Thoracic aorta (tissue), 2 donors: ENCODE results near the gene SLC45A2. TPM values are rescaled to one million over a fixed set of nuclear protein-coding genes. Genes with fewer than 3 reads are reported as not detected.
A peak's percentile ranks its signal among the peaks of the same experiment; 100 is the strongest.
"Not testable (repeated sequence)": the region's sequence is repeated elsewhere in the genome, so short reads cannot be mapped to it uniquely, and the experiment has no call there.

Experiments used
- ATAC-seq: fragments of 150-250 bp; one replicate; pipeline ENCODE4 v1.8.0; 2017; ENCODE audit warnings: low read depth; ENCODE audit not compliant: insufficient number of reproducible peaks, low FRiP score
- DNase-seq: peaks from one replicate; pipeline ENCODE4 v3.0.0-alpha.2; 2020; ENCODE audit warnings: low spot score
- H3K27ac ChIP-seq, 2 donors: fragments of 200-600 bp; sonication (generic); 1 replicate in 1 of 2; 2 replicates in 1 of 2; pipeline ENCODE4 v1.5.1; 2016; ENCODE audit warnings: mild to moderate bottlenecking in 2 of 2, moderate library complexity in 2 of 2
- H3K27me3 ChIP-seq: fragments of 200-600 bp; sonication (generic); replicated peaks from 2 replicates; pipeline ENCODE4 v1.6.0; 2016; ENCODE audit warnings: mild to moderate bottlenecking; ENCODE audit not compliant: insufficient read depth
- H3K36me3 ChIP-seq: fragments of 200-600 bp; sonication (generic); one replicate; pipeline ENCODE4 v1.5.1; 2016
- H3K4me1 ChIP-seq, 2 donors: fragments of 200-600 bp; sonication (generic); 1 replicate in 1 of 2; 2 replicates in 1 of 2; pipeline versions ENCODE4 v1.5.1 to v1.6.0; 2016; ENCODE audit warnings: low read depth in 2 of 2, mild to moderate bottlenecking in 1 of 2; ENCODE audit not compliant: control insufficient read depth in 1 of 2
- H3K4me3 ChIP-seq: fragments of 200-600 bp; sonication (generic); 2 replicates; pipeline ENCODE4 v1.5.1; 2016; ENCODE audit warnings: mild to moderate bottlenecking
- H3K9me3 ChIP-seq: fragments of 200-600 bp; sonication (generic); 2 replicates; pipeline ENCODE4 v1.5.1; 2016
- CTCF ChIP-seq: fragments of 200-600 bp; sonication (generic); IDR thresholded peaks from one replicate; pipeline ENCODE4 v1.5.1; 2019; ENCODE audit warnings: antibody characterized with exemption
- total RNA-seq, 2 donors: library from RNA; depleted of rRNA; stranded (reverse); fragments of >200 nt; gene quantifications; one replicate each; pipeline versions ENCODE4 v1.1.0 to v1.2.3, GENCODE V29; 2016

The SLC45A2 gene
- total RNA-seq, 2 donors from 2014 or later = not detected

- no peaks in the 10 kb centered on the region for H3K27me3 ChIP-seq
- H3K9me3 ChIP-seq = no peaks in the 10 kb centered on the region
- TF ChIP-seq CTCF = no peak
- peaks cover 0 to 14% of the 10 kb centered on the region in 2 donors for H3K4me1 ChIP-seq
- no peak for ATAC-seq
- H3K36me3 ChIP-seq = no peaks in the 10 kb centered on the region
- no peak overlapping the region for H3K4me3 ChIP-seq
- no peak overlapping the region for H3K27ac ChIP-seq
- DNase-seq = no peak
Measured at GRCh38 chr5:34013547-34013946, 29.1 kb upstream of the SLC45A2 start.

- no peak overlapping the region for H3K4me3 ChIP-seq
- peaks cover 0 to 16% of the 10 kb centered on the region in 2 donors for H3K4me1 ChIP-seq
- TF ChIP-seq CTCF = no peak
- ATAC-seq (no peak), DNase-seq (no peak)
- H3K36me3 ChIP-seq = no peaks in the 10 kb centered on the region
- H3K27ac ChIP-seq = no peak overlapping the region
- no peaks in the 10 kb centered on the region for H3K9me3 ChIP-seq
- no peaks in the 10 kb centered on the region for H3K27me3 ChIP-seq
Measured at GRCh38 chr5:34012791-34013190, 28.3 kb upstream of the SLC45A2 start.

- no peak overlapping the region for H3K4me3 ChIP-seq
- no peaks in the 10 kb centered on the region for H3K9me3 ChIP-seq
- ATAC-seq (no peak), DNase-seq (no peak)
- no peak overlapping the region for H3K27ac ChIP-seq
- no peaks in the 10 kb centered on the region for H3K27me3 ChIP-seq
- TF ChIP-seq CTCF = no peak
- no peaks in the 10 kb centered on the region for H3K36me3 ChIP-seq
- peaks cover 5 to 23% of the 10 kb centered on the region in 2 donors for H3K4me1 ChIP-seq
Measured at GRCh38 chr5:34011536-34011935, 27.0 kb upstream of the SLC45A2 start.

GRCh38 chr5:34010146-34010545, 25.7 kb upstream of the SLC45A2 start:
- H3K36me3 ChIP-seq, H3K9me3 ChIP-seq, H3K4me3 ChIP-seq, ATAC-seq, H3K27ac ChIP-seq, DNase-seq, H3K27me3 ChIP-seq: not testable (repeated sequence)
- H3K4me1 ChIP-seq = peaks cover 5 to 29% of the 10 kb centered on the region in 2 donors

GRCh38 chr5:34009610-34010009, 25.1 kb upstream of the SLC45A2 start:
- Histone ChIP-seq H3K4me1 (peaks cover 5 to 29% of the 10 kb centered on the region in 2 donors), H3K27me3 (no peaks in the 10 kb centered on the region), H3K27ac (no peak overlapping the region), H3K36me3 (no peaks in the 10 kb centered on the region), H3K9me3 (no peaks in the 10 kb centered on the region), H3K4me3 (no peak overlapping the region)
- no peak for TF ChIP-seq CTCF
- DNase-seq (no peak), ATAC-seq (no peak)

GRCh38 chr5:34008802-34009201, 24.3 kb upstream of the SLC45A2 start:
- TF ChIP-seq CTCF = no peak
- no peak for DNase-seq
- peaks cover 5 to 29% of the 10 kb centered on the region in 2 donors for H3K4me1 ChIP-seq
- H3K36me3 ChIP-seq = no peaks in the 10 kb centered on the region
- H3K27ac ChIP-seq = peak overlapping the region; percentile 80 to 81
- H3K4me3 ChIP-seq = peak overlapping the region; percentile 81
- no peaks in the 10 kb centered on the region for H3K27me3 ChIP-seq
- no peaks in the 10 kb centered on the region for H3K9me3 ChIP-seq
- no peak for ATAC-seq
